IPS-NIHi11 (cell line): Measurements from ENCODE around the gene KIZ.
A peak's percentile ranks its signal among the peaks of the same experiment; 100 is the strongest.

ENCODE experiments used
- DNase-seq: peaks from one replicate; pipeline ENCODE4 v3.0.0; 2012; ENCODE audit warnings: mixed read lengths, low spot score

KIZ gene

GRCh38 chr20:21125849-21126580 is at the start of gene KIZ:
TSS of gene KIZ (plus strand) at chr20:21126082. CDS start at chr20:21126116, 34 bp downstream.
- DNase-seq = peak; percentile 96

GRCh38 chr20:21077809-21078345 is 48.0 kb upstream of the KIZ start:
- DNase-seq = no peak

GRCh38 chr20:21082584-21082983 is 43.3 kb upstream of the KIZ start:
- DNase-seq = no peak

GRCh38 chr20:21083825-21084325 is 42.0 kb upstream of the KIZ start:
- DNase-seq = no peak

- DNase-seq = no peak
Observed at GRCh38 chr20:21087862-21088540, 37.9 kb upstream of the KIZ start.

- DNase-seq = no peak
Observed at GRCh38 chr20:21089391-21089790, 36.5 kb upstream of the KIZ start.

- no peak for DNase-seq
Observed at GRCh38 chr20:21090111-21090618, 35.7 kb upstream of the KIZ start.

GRCh38 chr20:21090721-21091120 is 35.2 kb upstream of the KIZ start:
- DNase-seq = no peak

- no peak for DNase-seq
Observed at GRCh38 chr20:21092806-21093205, 33.1 kb upstream of the KIZ start.

- DNase-seq = peak; percentile 49
Observed at GRCh38 chr20:21096321-21097043, 29.4 kb upstream of the KIZ start.

GRCh38 chr20:21099751-21100577 is 25.9 kb upstream of the KIZ start:
- no peak for DNase-seq

- DNase-seq = peak; percentile 72
Observed at GRCh38 chr20:21100578-21101452, 25.1 kb upstream of the KIZ start.

GRCh38 chr20:21101453-21101931 is 24.4 kb upstream of the KIZ start:
- DNase-seq = peak; percentile 48

- DNase-seq = peak; percentile 52
Observed at GRCh38 chr20:21101932-21102575, 23.8 kb upstream of the KIZ start.

GRCh38 chr20:21102603-21103311 is 23.1 kb upstream of the KIZ start:
- DNase-seq = peak; percentile 72

- DNase-seq = no peak
Observed at GRCh38 chr20:21103582-21104465, 22.1 kb upstream of the KIZ start.

- no peak for DNase-seq
Observed at GRCh38 chr20:21104466-21104761, 21.5 kb upstream of the KIZ start.

- DNase-seq = no peak
Observed at GRCh38 chr20:21104921-21105320, 21.0 kb upstream of the KIZ start.
